ENCODE measurements around the gene S100A12. TPM values are rescaled to one million over a fixed set of nuclear protein-coding genes. Genes with fewer than 3 reads are reported as not detected.

Gene S100A12
- total RNA-seq, 4 donors from 2014 or later, result not detected

DNA sequence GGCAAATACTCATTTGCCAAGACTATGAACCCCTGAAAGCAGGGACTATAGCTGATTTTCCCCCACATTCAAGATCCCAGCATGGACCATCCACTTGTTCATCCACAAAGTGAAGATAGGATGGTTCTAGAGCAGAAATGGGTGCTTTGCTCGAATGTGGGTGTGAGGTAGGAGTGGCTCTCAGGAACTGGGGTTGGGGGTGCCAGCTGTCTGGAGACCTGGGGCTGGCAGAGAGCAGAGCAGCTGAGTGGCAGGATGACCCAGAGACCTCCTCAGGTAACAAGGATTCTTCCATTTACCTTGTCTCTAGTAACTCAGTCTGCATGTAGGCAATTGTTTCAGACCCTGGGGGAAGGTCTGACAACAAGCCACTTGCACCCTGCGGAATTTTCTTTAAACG lies 11.8 kb downstream of the S100A12 start:
- H3K4me1 ChIP-seq, result no peaks in the 10 kb centered on the region
- H3K36me3 ChIP-seq, result no peaks in the 10 kb centered on the region
- no peak for DNase-seq (ENCODE audit: low spot score in 2 of 2)
- WGBS, 2 donors, result 56 to 60% methylated on average over 3 of the region's 3 CpGs
- no peak overlapping the region for H3K27ac ChIP-seq
- H3K9me3 ChIP-seq, result no peaks in the 10 kb centered on the region
- TF ChIP-seq POLR2A (IDR thresholded peaks at IDR 0.05), result no peak
- TF ChIP-seq, protein P1, sequence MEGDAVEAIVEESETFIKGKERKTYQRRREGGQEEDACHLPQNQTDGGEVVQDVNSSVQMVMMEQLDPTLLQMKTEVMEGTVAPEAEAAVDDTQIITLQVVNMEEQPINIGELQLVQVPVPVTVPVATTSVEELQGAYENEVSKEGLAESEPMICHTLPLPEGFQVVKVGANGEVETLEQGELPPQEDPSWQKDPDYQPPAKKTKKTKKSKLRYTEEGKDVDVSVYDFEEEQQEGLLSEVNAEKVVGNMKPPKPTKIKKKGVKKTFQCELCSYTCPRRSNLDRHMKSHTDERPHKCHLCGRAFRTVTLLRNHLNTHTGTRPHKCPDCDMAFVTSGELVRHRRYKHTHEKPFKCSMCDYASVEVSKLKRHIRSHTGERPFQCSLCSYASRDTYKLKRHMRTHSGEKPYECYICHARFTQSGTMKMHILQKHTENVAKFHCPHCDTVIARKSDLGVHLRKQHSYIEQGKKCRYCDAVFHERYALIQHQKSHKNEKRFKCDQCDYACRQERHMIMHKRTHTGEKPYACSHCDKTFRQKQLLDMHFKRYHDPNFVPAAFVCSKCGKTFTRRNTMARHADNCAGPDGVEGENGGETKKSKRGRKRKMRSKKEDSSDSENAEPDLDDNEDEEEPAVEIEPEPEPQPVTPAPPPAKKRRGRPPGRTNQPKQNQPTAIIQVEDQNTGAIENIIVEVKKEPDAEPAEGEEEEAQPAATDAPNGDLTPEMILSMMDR (IDR thresholded peaks at IDR 0.05), result no peak
- TF ChIP-seq EP300 (IDR thresholded peaks at IDR 0.05), result no peak
- H3K27me3 ChIP-seq, result no peaks in the 10 kb centered on the region
- no peak overlapping the region for H3K4me3 ChIP-seq

DNA sequence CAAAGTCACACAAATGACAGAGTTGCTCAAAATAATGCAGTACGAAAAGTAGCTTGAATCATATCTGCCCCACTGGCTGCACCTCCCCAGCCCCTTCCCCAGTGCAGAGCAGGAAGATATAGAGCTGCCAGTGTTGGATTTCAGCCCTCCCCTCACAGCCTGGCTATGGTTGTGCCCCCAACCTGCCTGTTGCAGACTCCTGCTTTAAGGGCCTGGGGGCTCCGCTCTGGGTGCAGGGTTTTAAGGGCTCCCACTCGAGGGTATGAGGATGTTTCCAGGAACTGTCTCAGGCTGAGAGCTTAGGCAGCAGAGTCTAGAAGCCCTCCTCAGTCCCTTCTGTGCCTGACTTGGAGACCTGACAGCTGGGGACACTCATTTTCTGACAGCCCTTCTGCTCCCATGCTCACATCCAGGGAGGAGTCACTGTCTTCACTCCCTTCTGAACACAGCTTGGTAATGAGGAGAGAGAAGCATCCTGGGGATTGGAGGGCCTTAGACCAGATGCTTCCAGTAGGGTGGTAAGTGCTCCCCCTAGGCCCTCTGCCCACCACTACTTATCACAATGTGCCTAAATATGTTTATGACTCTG lies 13.1 kb downstream of the S100A12 start:
- 68 to 79% methylated on average over 3 of the region's 3 CpGs for WGBS, 2 donors
- Histone ChIP-seq H3K9me3 (no peaks in the 10 kb centered on the region), H3K36me3 (no peaks in the 10 kb centered on the region), H3K27me3 (no peaks in the 10 kb centered on the region), H3K4me1 (no peaks in the 10 kb centered on the region), H3K4me3 (no peak overlapping the region), H3K27ac (no peak overlapping the region)
- DNase-seq (ENCODE audit: low spot score in 2 of 2), result no peak
- no peak for TF ChIP-seq POLR2A (IDR thresholded peaks at IDR 0.05)
- no peak for TF ChIP-seq EP300 (IDR thresholded peaks at IDR 0.05)
- TF ChIP-seq, protein P1 (IDR thresholded peaks at IDR 0.05), result no peak

DNA sequence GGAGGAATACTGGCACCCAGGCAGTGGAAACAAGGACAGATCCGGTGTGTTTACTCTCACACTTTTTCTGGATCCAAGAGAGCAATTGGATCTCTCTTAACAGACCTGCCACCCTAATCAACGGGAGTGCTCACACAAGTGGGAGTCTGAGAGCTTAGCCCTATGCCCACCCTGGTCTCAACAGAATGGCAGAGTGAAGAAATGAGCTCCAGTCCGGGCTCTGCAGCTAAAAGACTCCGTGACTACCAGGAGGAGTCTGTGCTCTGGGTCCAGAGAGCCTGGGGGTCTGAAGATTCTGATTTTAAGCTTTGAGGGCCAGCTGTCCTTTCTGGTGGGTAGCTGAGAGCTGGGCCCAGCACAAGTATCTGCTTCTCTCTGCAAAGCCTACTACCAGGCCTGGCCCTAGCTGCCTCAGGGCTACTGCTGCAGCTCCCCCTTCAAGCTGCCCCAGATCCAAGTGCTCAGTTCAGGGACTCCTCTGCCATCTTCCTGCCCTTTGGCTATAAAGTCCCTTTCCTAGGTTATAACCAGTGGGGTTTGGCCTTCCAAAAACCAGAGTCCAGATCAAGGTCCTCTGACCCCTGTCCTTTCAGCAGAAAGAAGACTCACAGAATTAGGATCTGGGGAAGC lies 13.8 kb downstream of the S100A12 start:
- no peaks in the 10 kb centered on the region for H3K27me3 ChIP-seq
- H3K4me1 ChIP-seq, result peaks cover 0 to 6% (median 0%) of the 10 kb centered on the region in 4 donors
- 81 to 85% methylated on average over 4 of the region's 4 CpGs for WGBS, 2 donors
- no peaks in the 10 kb centered on the region for H3K9me3 ChIP-seq
- H3K36me3 ChIP-seq, result no peaks in the 10 kb centered on the region
- no peak overlapping the region for H3K4me3 ChIP-seq
- TF ChIP-seq, protein P1 (IDR thresholded peaks at IDR 0.05), result no peak
- TF ChIP-seq EP300 (IDR thresholded peaks at IDR 0.05), result no peak
- no peak for TF ChIP-seq POLR2A (IDR thresholded peaks at IDR 0.05)
- DNase-seq (ENCODE audit: low spot score in 2 of 2), result no peak
- no peak overlapping the region for H3K27ac ChIP-seq

DNA sequence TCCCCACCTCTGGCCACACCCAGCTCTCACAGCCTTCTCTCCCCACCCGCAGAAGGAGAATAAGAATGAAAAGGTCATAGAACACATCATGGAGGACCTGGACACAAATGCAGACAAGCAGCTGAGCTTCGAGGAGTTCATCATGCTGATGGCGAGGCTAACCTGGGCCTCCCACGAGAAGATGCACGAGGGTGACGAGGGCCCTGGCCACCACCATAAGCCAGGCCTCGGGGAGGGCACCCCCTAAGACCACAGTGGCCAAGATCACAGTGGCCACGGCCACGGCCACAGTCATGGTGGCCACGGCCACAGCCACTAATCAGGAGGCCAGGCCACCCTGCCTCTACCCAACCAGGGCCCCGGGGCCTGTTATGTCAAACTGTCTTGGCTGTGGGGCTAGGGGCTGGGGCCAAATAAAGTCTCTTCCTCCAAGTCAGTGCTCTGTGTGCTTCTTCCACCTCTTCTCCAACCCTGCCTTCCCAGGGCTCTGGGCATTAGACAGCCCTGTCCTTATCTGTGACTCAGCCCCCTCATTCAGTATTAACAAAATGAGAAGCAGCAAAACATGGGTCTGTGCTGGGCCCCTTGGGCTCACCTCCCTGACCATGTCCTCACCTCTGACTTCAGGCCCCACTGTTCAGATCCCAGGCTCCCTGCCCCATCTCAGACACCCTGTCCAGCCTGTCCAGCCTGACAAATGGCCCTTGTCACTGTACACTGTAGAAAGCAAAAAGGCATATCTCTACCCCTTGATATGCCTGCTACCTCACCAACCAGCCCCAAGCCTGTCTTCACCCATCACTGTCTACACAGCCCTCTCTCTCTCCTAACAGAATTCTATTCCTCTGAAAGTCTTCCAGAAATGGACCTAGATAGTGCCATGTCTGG lies 14.6 kb downstream of the S100A12 start:
- H3K4me1 ChIP-seq, result peaks cover 0 to 6% (median 0%) of the 10 kb centered on the region in 4 donors
- no peaks in the 10 kb centered on the region for H3K27me3 ChIP-seq
- H3K27ac ChIP-seq, result no peak overlapping the region
- no peak overlapping the region for H3K4me3 ChIP-seq
- H3K9me3 ChIP-seq, result no peaks in the 10 kb centered on the region
- H3K36me3 ChIP-seq, result no peaks in the 10 kb centered on the region
- no peak for TF ChIP-seq POLR2A (IDR thresholded peaks at IDR 0.05)
- DNase-seq (ENCODE audit: low spot score in 2 of 2), result no peak
- WGBS, 2 donors, result 83 to 85% methylated on average over 4 to 11 of the region's 11 CpGs

DNA sequence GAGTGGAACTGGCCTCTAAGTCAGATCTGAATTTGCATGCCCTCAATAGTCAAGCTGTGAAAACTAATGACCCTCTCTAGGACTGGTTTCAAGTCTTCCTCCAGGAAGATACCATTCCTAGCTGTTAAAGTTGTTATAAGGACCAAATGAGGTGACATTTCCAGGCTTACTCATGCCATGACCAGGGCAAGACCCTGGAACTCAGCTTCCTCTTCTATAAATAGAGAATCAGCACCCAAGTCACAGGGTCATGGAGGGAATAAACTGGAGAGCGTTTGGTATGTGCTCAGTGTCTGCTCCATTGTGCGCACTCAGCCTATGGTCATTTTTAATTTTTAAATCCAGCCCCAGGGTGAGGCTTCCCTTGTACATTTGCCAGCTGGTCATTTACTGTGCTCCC lies 15.2 kb downstream of the S100A12 start:
- Histone ChIP-seq H3K36me3 (no peaks in the 10 kb centered on the region), H3K9me3 (no peaks in the 10 kb centered on the region), H3K4me1 (peaks cover 0 to 6% (median 0%) of the 10 kb centered on the region in 4 donors), H3K4me3 (no peak overlapping the region), H3K27me3 (no peaks in the 10 kb centered on the region), H3K27ac (no peak overlapping the region)
- TF ChIP-seq, protein P1 (IDR thresholded peaks at IDR 0.05), result no peak
- TF ChIP-seq POLR2A (IDR thresholded peaks at IDR 0.05) (no peak), EP300 (IDR thresholded peaks at IDR 0.05) (no peak)
- no peak for DNase-seq (ENCODE audit: low spot score in 2 of 2)
- WGBS, 2 donors, result 60 to 61% methylated on average over 2 of the region's 2 CpGs
